IPS-15b (cell line): ENCODE results near the gene ITGB8.

Experiments used
- H3K27me3 ChIP-seq: one replicate; pipeline ENCODE4 v1.6.1; 2013; ENCODE audit warnings: low read length; ENCODE audit not compliant: control insufficient read depth, insufficient read depth
- H3K36me3 ChIP-seq: one replicate; pipeline ENCODE4 v1.6.1; 2013; ENCODE audit warnings: low read length; ENCODE audit not compliant: control insufficient read depth, insufficient read depth
- H3K4me1 ChIP-seq: one replicate; pipeline ENCODE4 v1.6.1; 2013; ENCODE audit warnings: mild to moderate bottlenecking, low read length; ENCODE audit not compliant: control insufficient read depth, insufficient read depth
- H3K4me3 ChIP-seq: one replicate; pipeline ENCODE4 v1.5.1; 2013; ENCODE audit warnings: low read depth, low read length
- H3K9ac ChIP-seq: one replicate; pipeline ENCODE4 v1.6.1; 2013; ENCODE audit warnings: low read depth, mild to moderate bottlenecking, low read length
- H3K9me3 ChIP-seq: one replicate; pipeline ENCODE4 v1.6.1; 2013; ENCODE audit warnings: mild to moderate bottlenecking, low read length; ENCODE audit not compliant: control insufficient read depth, insufficient read depth

Gene ITGB8

GRCh38 chr7:20456701-20457100 is 126.0 kb downstream of the ITGB8 start:
- H3K9ac ChIP-seq = no peak overlapping the region
- H3K4me3 ChIP-seq = no peak overlapping the region
- no peaks in the 10 kb centered on the region for H3K27me3 ChIP-seq
- no peaks in the 10 kb centered on the region for H3K36me3 ChIP-seq
- H3K4me1 ChIP-seq = no peaks in the 10 kb centered on the region
- H3K9me3 ChIP-seq = no peaks in the 10 kb centered on the region

- H3K9ac ChIP-seq = no peak overlapping the region
- H3K36me3 ChIP-seq = no peaks in the 10 kb centered on the region
- no peaks in the 10 kb centered on the region for H3K9me3 ChIP-seq
- no peak overlapping the region for H3K4me3 ChIP-seq
- no peaks in the 10 kb centered on the region for H3K4me1 ChIP-seq
- no peaks in the 10 kb centered on the region for H3K27me3 ChIP-seq
These were observed 127.8 kb downstream of the ITGB8 start for GRCh38 chr7:20458521-20458920.

- H3K4me3 ChIP-seq = no peak overlapping the region
- H3K27me3 ChIP-seq = no peaks in the 10 kb centered on the region
- H3K9ac ChIP-seq = no peak overlapping the region
- H3K9me3 ChIP-seq = no peaks in the 10 kb centered on the region
- no peaks in the 10 kb centered on the region for H3K4me1 ChIP-seq
- H3K36me3 ChIP-seq = no peaks in the 10 kb centered on the region
These were observed 128.7 kb downstream of the ITGB8 start for GRCh38 chr7:20459419-20459818.

GRCh38 chr7:20464891-20465290 is 134.2 kb downstream of the ITGB8 start:
- Histone ChIP-seq H3K27me3 (no peaks in the 10 kb centered on the region), H3K9me3 (no peaks in the 10 kb centered on the region), H3K36me3 (no peaks in the 10 kb centered on the region), H3K4me3 (no peak overlapping the region), H3K9ac (no peak overlapping the region), H3K4me1 (no peaks in the 10 kb centered on the region)
